Transverse colon (tissue), 4 donors: ENCODE data around the gene GABBR2. TPM values are rescaled to one million over a fixed set of nuclear protein-coding genes. Genes with fewer than 3 reads are reported as not detected.
"Not testable (repeated sequence)": the region's sequence is repeated elsewhere in the genome, so short reads cannot be mapped to it uniquely, and the experiment has no call there.

Source experiments
- DNase-seq: peaks from one replicate; pipeline ENCODE4 v3.0.0-alpha.2; 2019
- H3K27ac ChIP-seq, 4 donors: fragments of 200-600 bp; sonication (generic); 2 replicates each; pipeline ENCODE4 v1.5.1; 2016 to 2018; ENCODE audit warnings: inconsistent platforms in 4 of 4
- H3K27me3 ChIP-seq: fragments of 200-600 bp; sonication (generic); 2 replicates; pipeline ENCODE4 v1.5.1; 2017; ENCODE audit warnings: inconsistent platforms
- H3K36me3 ChIP-seq, 4 donors: fragments of 200-600 bp; sonication (generic); 2 replicates each; pipeline ENCODE4 v1.5.1; 2017 to 2019; ENCODE audit warnings: inconsistent platforms in 4 of 4
- H3K4me1 ChIP-seq, 4 donors: fragments of 200-600 bp; sonication (generic); 2 replicates each; pipeline ENCODE4 v1.5.1; 2017 to 2020; ENCODE audit warnings: inconsistent platforms in 4 of 4
- H3K4me3 ChIP-seq, 4 donors: fragments of 200-600 bp; sonication (generic); 1 replicate in 1 of 4; 2 replicates in 3 of 4; pipeline versions ENCODE4 v1.5.1 to v1.6.1; 2017 to 2019; ENCODE audit warnings: inconsistent platforms in 4 of 4
- H3K9me3 ChIP-seq, 2 donors: fragments of 200-600 bp; sonication (generic); 2 replicates each; pipeline ENCODE4 v1.5.1; 2017 to 2019; ENCODE audit warnings: inconsistent platforms in 2 of 2
- CTCF ChIP-seq, 5 experiments: fragments of 200-600 bp in 3 of 5; fragments of 450-650 bp in 2 of 5; sonication (generic) in 3 of 5; IDR thresholded peaks; 1 replicate in 2 of 5; 2 replicates in 3 of 5; pipeline ENCODE4 v1.5.1; 2016 to 2017; ENCODE audit warnings: antibody characterized with exemption in 5 of 5, inconsistent platforms in 3 of 5, mild to moderate bottlenecking in 2 of 5, moderate library complexity in 1 of 5
- EP300 ChIP-seq: sonication (generic); formaldehyde crosslinking; IDR thresholded peaks from one replicate; pipeline ENCODE4 v1.6.1; 2017; ENCODE audit warnings: antibody characterized with exemption, low read depth
- POLR2A ChIP-seq: fragments of 450-650 bp; IDR thresholded peaks from one replicate; pipeline ENCODE4 v1.6.1; 2016; ENCODE audit warnings: antibody characterized with exemption, mild to moderate bottlenecking, moderate library complexity
- POLR2AphosphoS5 ChIP-seq, 3 donors: sonication (generic); formaldehyde crosslinking; IDR thresholded peaks; one replicate each; pipeline ENCODE4 v1.6.1; 2016; ENCODE audit warnings: antibody characterized with exemption in 3 of 3
- WGBS, 2 donors: methylation state at CpG; one replicate each; pipeline ENCODE4 v1.1.5; 2018; ENCODE audit warnings: low coverage in 1 of 2; 5-methylcytosine and 5-hydroxymethylcytosine counted together
- in situ Hi-C, 4 donors: fragments of 200-750 bp; cut with MboI; loops; one replicate each; pipeline versions ENCODE4 v1.15.0 to v1.15.1; 2017; ENCODE audit warnings: low sequenced_read_pairs in 3 of 4, low pct_ligation_motif_present in 1 of 4, low pct_unique_long_range_greater_than_20kb in 1 of 4
- intact Hi-C: fragments of 100-400 bp; cut with DNase I; formaldehyde crosslinking; loops from one replicate; pipeline ENCODE4 v1.15.1; 2023; ENCODE audit warnings: low total_unique reads
- total RNA-seq, 4 donors: library from RNA; depleted of rRNA; stranded (reverse); fragments of >200 nt; gene quantifications; one replicate each; pipeline ENCODE4 v1.1.0, GENCODE V29; 2016

GABBR2 gene
- total RNA-seq, 4 donors from 2014 or later = not detected

DNA sequence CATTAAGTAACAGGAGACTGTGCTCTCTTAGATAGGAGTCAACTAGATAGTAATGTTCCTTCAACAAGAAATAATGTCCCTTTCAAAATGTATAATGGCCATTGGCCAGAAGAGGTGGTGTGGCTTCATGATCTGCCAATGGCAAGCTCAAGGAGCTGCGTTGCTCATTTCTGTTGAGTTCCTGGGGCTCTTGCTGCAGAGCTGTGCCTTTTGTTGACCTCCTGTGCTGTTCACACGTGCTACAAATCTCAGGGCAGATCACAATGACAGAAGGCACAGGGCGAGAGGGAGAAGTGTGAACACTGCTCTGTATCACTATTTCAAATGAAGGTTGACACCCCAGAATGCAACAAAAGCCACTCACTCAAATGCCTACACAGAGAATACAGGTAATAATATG lies 437.3 kb downstream of the GABBR2 start:
- in situ Hi-C loops = loop anchor here in 3 of 4 donors (25.0 kb wide), 3 partner anchors 184 to 559 kb away; partner anchors contain the start of gene TRMO (in 2 of the 3)
- WGBS, 2 donors = 52% methylated on average over 3 of the region's 3 CpGs; no CpG with 5 or more reads in 1 of the 2 donors
- TF ChIP-seq EP300 = no peak
- no peak for TF ChIP-seq CTCF (IDR thresholded peaks at IDR 0.05)
- no peak for TF ChIP-seq POLR2A
- no peak for TF ChIP-seq POLR2AphosphoS5 (IDR thresholded peaks at IDR 0.05)

DNA sequence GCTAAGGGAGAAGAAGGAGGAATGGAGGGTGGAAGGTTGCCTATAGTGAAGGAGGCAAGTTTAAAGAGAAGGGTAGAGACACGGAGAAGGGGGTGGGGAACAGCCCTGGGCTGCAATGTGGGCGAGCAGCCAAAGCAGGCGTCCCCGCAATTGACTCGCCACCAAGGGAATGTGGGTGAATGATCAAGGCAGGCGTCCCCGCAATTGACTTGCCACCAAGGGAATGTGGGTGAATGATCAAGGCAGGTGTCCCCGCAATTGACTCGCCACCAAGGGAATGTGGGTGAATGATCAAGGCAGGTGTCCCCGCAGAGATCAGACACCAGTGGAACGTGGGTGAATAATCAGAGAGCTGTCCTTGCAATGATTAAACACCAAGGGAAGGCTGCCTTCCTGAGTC lies 438.5 kb downstream of the GABBR2 start:
- H3K36me3 ChIP-seq, H3K4me1 ChIP-seq, H3K27ac ChIP-seq, H3K9me3 ChIP-seq, H3K4me3 ChIP-seq, H3K27me3 ChIP-seq, intact Hi-C loops, DNase-seq: not testable (repeated sequence)
- in situ Hi-C loops = loop anchor here in 3 of 4 donors (25.0 kb wide), 3 partner anchors 183 to 558 kb away; partner anchors contain the start of gene TRMO (in 2 of the 3)
- WGBS, 2 donors = 40 to 77% methylated on average over 1 to 11 of the region's 11 CpGs

More for the DNA sequence above, 437.3 kb downstream of the GABBR2 start:
- no peak for DNase-seq
- no peak overlapping the region for H3K27ac ChIP-seq
- intact Hi-C loops = no loop called here
- no peaks in the 10 kb centered on the region for H3K36me3 ChIP-seq
- peaks cover 14% of the 10 kb centered on the region for H3K27me3 ChIP-seq
- H3K4me1 ChIP-seq = no peaks in the 10 kb centered on the region
- no peaks in the 10 kb centered on the region for H3K9me3 ChIP-seq
- no peak overlapping the region for H3K4me3 ChIP-seq

- H3K27ac ChIP-seq, H3K36me3 ChIP-seq, H3K9me3 ChIP-seq, H3K4me1 ChIP-seq, DNase-seq, intact Hi-C loops, H3K27me3 ChIP-seq, H3K4me3 ChIP-seq: not testable (repeated sequence)
- in situ Hi-C loops = loop anchor here (10.0 to 25.0 kb wide), 5 partner anchors 65 to 557 kb away; partner anchors contain the start of gene TRMO (in 2 of the 4)
- 59 to 62% methylated on average over 8 to 10 of the region's 10 CpGs for WGBS, 2 donors
These were observed 439.1 kb downstream of the GABBR2 start for GRCh38 chr9:98269652-98270051.

DNA sequence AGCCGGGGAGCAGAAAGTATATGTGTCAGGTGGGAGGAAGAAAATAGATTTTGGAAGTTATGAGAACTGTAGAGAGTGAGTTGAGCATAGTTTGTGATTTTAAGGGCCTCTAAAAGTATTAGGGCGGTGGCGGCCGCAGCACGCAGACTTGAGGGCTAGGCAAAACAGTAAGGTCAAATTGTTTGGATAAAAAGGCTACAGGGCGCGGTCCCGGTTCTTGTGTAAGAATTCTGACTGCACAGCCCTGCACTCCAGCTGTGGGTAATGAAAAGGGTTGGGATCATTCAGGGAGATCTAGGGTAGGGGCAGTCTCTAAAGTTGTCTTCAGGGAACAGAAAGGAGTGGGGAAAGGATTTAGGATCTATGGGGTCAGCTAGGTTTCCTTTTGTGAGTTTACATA lies 441.2 kb downstream of the GABBR2 start:
- in situ Hi-C loops = loop anchor here (10.0 to 25.0 kb wide), 5 partner anchors 63 to 555 kb away; partner anchors contain the start of gene TRMO (in 2 of the 4)
- H3K4me1 ChIP-seq, H3K9me3 ChIP-seq, H3K27ac ChIP-seq, DNase-seq, H3K4me3 ChIP-seq, H3K36me3 ChIP-seq, intact Hi-C loops, H3K27me3 ChIP-seq: not testable (repeated sequence)
- WGBS, 2 donors = 79 to 83% methylated on average over 8 of the region's 8 CpGs

DNA sequence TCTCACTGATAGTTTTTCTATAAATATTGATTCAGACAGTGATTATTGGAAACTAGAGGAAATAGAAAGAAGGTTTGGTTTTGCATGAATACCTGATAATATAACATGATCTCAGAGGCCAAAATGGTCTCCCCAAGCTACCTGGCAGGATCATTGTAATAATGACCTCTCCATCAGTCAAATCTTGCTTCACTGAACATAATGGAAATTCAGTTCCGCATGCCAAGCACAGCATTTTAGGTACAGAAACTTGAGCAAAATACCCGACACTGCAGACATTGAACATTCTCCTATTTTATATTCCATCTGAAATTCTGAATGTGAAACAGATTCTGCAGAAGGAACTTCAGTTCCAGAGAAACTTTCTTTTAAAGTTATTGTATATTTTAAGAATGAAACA lies 444.2 kb downstream of the GABBR2 start:
- Histone ChIP-seq H3K4me1 (no peaks in the 10 kb centered on the region), H3K27ac (no peak overlapping the region), H3K9me3 (no peaks in the 10 kb centered on the region), H3K36me3 (no peaks in the 10 kb centered on the region), H3K27me3 (no peaks in the 10 kb centered on the region), H3K4me3 (no peak overlapping the region)
- TF ChIP-seq CTCF (IDR thresholded peaks at IDR 0.05) (no peak), POLR2A (no peak), POLR2AphosphoS5 (IDR thresholded peaks at IDR 0.05) (no peak), EP300 (no peak)
- WGBS, 2 donors = 40 to 79% methylated on average over 1 to 2 of the region's 2 CpGs
- DNase-seq = no peak
- in situ Hi-C loops = loop anchor here (5.0 to 25.0 kb wide), 6 partner anchors 57 to 552 kb away; partner anchors contain the start of gene TRMO (in 2 of the 4)
- intact Hi-C loops = loop anchor here (5.0 kb wide), 2 partner anchors 57 to 552 kb away; no protein-coding TSS in a partner anchor
